Stimulated activated CD8-positive, alpha-beta memory T cell treated with anti-CD3 and anti-CD28 coated beads, Interleukin-4, amount 100 ng/mL, for 4 hours (primary cell): Measurements from ENCODE around the gene FCGR3B.
"Not testable (repeated sequence)": the region's sequence is repeated elsewhere in the genome, so short reads cannot be mapped to it uniquely, and the experiment has no call there.

Experiments
- DNase-seq, 2 donors: peaks; one replicate each; pipeline ENCODE4 v3.0.0-alpha.2; 2020; ENCODE audit warnings: low read depth in 2 of 2, low spot score in 1 of 2

The FCGR3B gene

DNA sequence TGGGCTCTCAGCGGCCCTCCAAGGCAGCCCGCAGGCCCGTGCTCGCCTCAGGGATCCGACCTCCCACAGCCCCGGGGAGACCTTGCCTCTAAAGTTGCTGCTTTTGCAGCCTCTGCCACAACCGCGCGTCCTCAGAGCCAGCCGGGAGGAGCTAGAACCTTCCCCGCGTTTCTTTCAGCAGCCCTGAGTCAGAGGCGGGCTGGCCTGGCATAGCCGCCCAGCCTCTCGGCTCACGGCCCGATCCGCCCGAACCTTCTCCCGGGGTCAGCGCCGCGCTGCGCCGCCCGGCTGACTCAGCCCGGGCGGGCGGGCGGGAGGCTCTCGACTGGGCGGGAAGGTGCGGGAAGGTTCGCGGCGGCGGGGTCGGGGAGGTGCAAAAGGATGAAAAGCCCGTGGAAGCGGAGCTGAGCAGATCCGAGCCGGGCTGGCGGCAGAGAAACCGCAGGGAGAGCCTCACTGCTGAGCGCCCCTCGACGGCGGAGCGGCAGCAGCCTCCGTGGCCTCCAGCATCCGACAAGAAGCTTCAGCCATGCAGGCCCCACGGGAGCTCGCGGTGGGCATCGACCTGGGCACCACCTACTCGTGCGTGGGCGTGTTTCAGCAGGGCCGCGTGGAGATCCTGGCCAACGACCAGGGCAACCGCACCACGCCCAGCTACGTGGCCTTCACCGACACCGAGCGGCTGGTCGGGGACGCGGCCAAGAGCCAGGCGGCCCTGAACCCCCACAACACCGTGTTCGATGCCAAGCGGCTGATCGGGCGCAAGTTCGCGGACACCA lies 25.0 kb downstream of the FCGR3B start:
- DNase-seq: not testable (repeated sequence)

DNA sequence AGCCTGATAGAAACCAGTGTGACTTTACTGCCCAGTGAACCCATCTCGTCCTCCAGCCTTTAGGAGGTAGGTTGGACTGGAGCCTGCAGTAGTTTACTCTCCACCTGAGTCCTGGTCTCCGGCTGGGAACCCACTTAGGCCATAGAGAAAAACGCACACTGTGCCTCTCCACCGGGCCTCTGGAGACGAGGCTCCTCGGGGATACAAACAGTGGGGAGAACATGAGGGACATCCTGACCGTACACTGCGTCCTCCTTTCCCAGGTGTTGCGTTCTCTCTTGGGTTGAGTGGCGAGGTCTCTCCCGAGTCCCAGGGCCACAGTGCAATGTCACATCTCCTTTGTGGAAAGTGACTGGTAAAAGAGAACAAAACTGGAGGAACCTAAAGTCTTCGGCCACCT lies 26.0 kb downstream of the FCGR3B start:
- not testable (repeated sequence) for DNase-seq

DNA sequence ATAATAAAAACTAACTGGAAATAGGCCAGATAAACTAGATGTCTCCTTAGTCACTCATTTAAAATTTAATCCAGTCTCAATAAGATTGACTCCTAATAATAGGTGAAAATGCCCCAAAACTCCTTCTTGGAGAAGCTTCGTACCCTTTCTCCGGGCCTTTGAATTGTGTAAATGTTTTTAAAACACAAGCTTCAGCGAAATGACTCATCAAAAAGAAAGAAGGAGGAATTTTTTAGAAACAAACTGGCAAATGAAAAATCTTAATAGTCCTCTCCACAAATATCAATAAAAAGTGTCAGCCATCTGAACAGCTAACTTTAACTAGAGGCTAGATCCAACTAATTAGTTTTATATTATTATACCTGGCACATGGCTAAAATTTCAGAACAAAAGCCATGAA lies 33.9 kb downstream of the FCGR3B start:
- DNase-seq: not testable (repeated sequence)

DNA sequence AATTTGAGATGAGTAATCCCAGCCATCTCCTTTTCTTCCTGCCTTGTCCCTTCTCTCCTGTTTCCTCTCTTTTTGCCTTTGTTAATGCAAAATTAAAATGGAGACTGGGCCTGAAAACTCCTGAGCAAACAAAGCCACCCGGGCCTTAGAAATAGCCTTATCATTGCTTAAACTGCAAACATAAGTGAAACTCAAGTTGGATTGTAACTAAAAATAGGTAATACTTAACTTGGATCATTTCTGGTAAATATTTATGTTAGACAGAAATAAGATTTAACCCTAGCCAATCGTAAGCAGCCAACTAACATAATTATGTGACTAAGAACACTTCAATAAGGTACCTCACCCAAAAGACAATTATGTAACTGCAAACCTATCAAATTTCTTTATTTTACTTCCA lies 35.4 kb downstream of the FCGR3B start:
- not testable (repeated sequence) for DNase-seq

DNA sequence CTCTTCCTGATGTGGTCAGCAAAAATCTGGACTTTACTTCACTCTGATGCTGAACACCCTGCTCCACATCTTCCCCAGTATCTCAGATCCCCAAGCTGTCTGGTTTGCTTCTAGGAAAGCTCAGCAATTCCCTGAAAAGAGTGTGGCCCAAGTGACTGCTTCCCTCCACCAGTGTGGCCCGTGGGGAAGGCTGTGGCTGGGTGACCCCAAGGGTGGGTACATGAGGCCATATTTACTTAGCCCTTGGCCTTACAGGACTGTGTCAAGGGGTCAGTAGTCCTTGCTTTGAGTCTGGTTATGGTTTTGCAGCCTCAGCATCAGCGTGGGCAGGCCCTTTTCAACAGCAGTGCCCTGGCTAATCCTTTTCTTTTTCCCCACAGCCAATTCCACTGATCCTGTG lies 35.8 kb downstream of the FCGR3B start:
- not testable (repeated sequence) for DNase-seq

DNA sequence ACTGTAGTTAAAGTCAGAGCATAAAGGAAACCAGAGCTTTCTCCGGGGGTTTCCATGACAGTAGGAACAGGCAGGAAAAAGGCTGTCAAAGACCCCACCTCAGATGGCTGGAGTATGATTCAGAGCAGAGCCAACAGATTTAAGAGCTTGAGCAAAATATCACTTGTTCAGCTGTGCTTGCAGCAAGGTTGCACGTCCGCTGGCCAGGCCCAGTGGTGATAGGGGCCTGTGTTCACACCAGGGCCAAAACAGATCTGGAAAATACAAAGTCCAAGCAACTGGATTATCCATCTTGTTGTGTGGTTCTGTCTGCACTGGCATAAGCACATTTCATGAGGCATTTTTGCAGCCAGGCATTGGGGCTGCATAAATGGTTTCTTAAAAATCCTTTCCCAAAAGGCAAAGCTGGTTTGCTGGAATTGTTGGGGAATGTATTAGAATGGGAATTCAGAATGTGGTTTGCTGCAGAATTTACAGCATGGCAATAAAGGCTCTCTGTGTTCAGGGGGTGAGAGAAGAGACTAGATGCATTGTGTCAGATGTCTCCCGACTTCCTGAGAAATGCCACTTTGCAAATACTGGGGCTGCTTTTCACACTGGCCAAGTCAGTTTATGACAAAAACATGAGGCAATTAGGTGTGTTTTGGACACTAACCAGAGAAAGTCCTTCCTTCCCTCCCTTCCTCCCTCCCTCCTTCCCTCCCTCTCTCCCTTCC lies 36.5 kb downstream of the FCGR3B start:
- not testable (repeated sequence) for DNase-seq

DNA sequence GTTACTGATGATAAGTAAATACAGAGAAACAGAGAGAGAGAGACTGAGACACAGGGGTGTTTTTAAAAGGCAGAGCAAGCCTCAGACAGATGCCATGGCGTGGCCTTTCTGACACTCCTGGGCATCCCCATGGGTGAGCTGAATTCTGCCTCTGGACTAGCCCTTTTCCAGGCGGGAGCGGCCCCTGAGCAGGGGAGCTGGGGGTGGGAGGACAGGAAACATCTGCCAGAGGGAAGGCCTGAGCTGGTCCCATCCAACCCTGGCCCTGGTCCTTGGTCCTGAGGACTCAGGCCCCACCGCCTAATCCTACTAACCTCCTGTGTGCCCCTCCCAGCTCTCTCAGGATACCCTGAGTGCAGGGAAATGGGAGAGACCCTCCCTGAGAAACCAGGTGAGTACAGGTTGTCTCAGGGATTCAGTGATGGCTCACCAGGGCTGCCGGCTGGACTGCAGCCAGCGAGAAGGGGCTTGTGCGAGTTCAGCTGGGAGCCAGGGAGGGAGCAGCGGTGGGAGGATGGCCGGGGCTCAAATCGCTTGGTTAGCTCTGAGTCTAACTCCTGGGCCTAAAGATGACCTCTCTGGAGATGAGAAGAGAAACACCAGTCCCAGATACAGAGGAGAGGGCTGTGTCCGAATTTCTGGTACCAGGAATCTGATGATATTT lies 37.8 kb downstream of the FCGR3B start:
- DNase-seq: not testable (repeated sequence)

DNA sequence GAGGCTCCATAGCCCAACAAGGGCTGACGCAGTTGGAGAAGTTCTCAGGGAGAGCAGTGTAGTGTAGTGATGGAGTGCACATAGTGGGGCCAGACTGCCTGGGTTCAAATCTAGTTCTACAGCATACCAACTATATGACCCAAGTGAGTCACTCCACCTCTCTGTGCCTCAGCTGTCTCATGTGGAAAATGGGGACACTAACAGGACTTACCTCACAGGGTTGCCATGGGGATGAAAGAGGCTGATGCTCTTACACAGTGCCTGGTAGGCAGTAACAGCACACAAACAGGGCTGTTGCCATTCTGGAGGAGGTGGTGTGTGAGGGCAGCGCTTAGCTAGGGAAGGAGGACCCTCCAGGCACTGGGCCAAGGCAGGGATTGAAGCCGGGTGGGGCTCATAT lies 38.4 kb downstream of the FCGR3B start:
- DNase-seq: not testable (repeated sequence)

DNA sequence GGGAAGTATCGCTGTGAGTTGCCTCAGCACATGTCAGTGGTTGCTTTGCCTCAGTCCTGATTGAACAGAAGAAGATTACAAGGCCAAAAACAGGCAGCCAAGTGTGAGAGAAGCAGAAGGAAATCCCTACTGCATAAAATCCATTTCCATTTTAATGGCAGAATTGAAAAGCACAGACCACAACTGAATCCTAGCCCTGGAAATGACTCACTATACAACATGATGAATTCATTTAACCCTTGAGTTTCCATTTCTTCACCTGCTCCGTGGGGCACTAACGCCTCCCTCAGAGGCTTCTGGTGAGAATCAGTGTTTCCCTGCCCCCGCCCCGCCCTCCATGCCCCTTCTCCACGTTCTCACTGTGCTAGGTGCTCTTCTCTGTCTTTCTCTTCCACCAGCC lies 41.1 kb downstream of the FCGR3B start:
- DNase-seq: not testable (repeated sequence)

DNA sequence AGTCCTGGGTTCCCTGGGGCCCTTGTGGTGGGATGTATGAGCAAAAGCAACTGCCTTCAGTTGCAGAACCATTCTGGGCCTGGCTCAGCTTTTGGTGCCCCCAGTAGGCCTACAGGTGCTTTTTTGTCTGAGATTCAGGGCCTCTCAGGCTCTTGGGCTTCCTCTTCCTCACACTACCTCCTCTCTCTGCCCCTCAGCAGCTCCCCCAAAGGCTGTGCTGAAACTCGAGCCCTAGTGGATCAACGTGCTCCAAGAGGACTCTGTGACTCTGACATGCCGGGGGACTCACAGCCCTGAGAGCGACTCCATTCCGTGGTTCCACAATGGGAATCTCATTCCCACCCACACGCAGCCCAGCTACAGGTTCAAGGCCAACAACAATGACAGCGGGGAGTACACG lies 41.6 kb downstream of the FCGR3B start:
- DNase-seq: not testable (repeated sequence)

DNA sequence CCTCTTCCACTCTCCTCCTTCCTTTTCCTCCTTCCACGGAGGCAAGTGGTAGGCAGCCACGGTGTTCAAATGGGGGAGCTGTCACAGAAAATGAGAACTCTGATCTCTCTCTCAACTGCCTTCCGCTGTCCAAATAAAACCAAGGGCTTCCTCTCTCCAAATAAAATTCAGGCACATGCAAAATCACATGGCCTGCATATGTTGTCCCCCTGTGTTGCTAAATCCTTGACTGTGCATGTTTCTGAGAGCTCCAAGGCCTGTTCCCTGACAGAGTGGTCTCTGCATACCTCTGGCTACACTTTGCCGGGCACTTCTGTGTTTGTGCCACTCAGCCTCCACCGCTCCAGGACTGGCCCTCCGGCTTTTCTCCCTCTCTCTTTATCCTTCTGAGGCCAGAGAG lies 42.4 kb downstream of the FCGR3B start:
- DNase-seq: not testable (repeated sequence)

DNA sequence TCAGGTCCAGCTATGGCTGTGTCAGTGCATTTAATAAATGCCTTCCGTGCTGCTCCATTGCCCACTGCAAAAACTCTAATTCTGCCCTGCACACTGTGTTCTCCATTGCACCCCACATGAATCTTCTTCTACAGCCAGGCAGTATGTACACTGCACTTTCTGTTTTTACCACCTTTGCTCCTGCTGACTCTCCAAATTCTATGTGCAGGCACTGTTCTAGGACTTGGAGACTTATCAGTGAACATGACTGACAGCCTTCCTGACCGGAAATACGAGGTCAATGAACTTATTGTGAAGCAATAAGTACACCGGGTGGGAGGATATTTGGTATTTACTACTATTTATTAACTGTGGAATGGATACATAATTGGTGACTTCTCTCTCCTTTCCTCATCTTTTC lies 48.1 kb downstream of the FCGR3B start:
- not testable (repeated sequence) for DNase-seq

DNA sequence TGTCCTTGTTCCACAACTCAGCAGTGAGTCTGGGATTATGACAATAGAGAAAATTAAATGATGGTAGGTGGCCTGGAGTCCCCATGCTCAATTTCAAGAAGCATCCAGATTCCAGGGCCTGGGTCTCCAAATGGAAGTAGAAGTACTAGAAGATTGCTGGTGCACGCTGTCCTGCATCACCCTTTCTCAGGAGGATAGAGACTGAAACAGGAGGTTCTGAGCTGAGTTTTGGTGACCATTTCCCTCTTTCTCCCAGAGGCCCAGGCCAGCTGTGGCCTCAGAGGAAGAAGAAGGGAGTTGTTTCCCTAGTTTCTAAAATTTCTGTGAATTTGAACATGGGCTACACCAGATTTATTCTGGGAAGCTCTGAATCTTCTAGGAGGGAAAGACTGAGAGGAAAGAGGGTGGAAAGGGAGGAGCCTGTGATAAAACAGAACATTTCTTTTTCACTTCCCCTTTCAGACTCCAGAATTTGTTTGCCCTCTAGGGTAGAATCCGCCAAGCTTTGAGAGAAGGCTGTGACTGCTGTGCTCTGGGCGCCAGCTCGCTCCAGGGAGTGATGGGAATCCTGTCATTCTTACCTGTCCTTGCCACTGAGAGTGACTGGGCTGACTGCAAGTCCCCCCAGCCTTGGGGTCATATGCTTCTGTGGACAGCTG lies 50.0 kb downstream of the FCGR3B start:
- not testable (repeated sequence) for DNase-seq

DNA sequence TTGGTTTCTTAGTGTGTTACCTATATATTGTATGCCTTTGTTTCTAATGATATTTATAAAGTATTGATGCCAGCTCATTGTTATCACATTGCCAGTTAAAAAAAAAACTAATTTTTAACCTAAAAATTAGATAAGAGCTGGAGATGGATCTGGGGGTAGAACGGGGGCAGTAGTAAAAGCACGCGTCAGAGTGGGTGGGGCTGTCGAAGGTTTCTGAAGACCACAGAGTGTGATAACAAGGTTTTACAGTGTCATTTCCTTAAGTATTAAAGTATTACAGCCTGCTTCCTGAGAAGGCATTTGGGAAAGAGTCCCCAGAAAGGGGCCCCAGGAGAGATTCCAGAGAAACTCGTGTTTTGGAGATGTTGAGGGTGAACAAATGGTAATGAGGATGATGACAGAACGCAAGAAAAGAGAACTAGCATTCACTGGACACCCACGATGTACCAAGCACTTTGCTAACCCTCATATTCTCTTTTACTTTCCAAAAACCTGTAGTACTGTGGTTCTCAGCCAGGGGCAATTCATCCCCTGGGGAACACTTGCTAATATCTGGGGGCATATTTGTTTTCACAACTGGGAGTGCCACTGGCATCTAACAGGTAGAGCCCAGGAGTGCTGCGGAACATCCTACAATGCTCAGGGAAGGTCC lies 51.0 kb downstream of the FCGR3B start:
- DNase-seq: not testable (repeated sequence)

DNA sequence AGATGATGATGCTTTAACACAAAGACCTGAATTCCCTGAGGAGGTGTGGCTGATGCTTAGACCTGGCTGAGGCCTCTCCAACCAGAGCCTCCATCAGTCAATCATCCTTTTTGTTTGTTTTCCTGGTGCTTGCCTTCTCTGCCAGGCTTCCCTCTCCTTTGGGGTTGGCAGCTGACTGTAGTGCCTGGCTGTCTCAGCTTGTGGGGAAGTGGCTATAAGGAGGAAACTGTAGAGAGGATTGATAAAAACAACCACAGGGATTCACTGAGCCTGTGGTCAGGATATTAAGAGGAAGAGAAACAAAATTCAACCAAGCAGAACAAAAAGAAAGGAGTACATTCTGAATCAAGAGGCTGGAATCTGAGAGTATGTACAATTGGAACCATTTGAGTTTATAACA lies 54.3 kb downstream of the FCGR3B start:
- DNase-seq: not testable (repeated sequence)
